ENCODE data around the gene TLX2. TPM values are rescaled to one million over a fixed set of nuclear protein-coding genes. Genes with fewer than 3 reads are reported as not detected.

TLX2 gene
- total RNA-seq, 1 experiment from 2014 or later = not detected

GRCh38 chr2:74472945-74473258, 41.3 kb upstream of the TLX2 start:
- BruUV-seq (replicated peaks) = TSS peak; percentile 91
- no peak for TF ChIP-seq CTCF (IDR thresholded peaks at IDR 0.05; ENCODE audit: unreplicated experiment)
- Mint-ChIP-seq H3K4me1 (ENCODE audit: low read depth, unreplicated experiment) (peaks cover 10% of the 10 kb centered on the region), H3K4me3 (ENCODE audit: low read depth, unreplicated experiment) (peak overlapping the region; percentile 91), H3K9me3 (ENCODE audit: low read depth, unreplicated experiment) (no peaks in the 10 kb centered on the region), H3K27ac (ENCODE audit: unreplicated experiment) (peak overlapping the region; percentile 97), H3K36me3 (ENCODE audit: insufficient read depth, unreplicated experiment) (peaks cover 47% of the 10 kb centered on the region), H3K27me3 (ENCODE audit: unreplicated experiment) (no peaks in the 10 kb centered on the region)
- intact Hi-C loops (cut with micrococcal nuclease; ENCODE audit: unreplicated experiment) = no loop called here
- no peak for DNase-seq
- CTCF ChIA-PET = interaction anchor here (0.7 to 1.3 kb wide), 2 partner anchors 9 to 19 kb away, joined by 6 read pairs; no protein-coding TSS in a partner anchor

GRCh38 chr2:74474481-74474880, 39.8 kb upstream of the TLX2 start:
- DNase-seq = no peak
- Mint-ChIP-seq H3K27me3 (ENCODE audit: unreplicated experiment) (no peaks in the 10 kb centered on the region), H3K36me3 (ENCODE audit: insufficient read depth, unreplicated experiment) (peaks cover 53% of the 10 kb centered on the region), H3K9me3 (ENCODE audit: low read depth, unreplicated experiment) (no peaks in the 10 kb centered on the region), H3K27ac (ENCODE audit: unreplicated experiment) (no peak overlapping the region), H3K4me1 (ENCODE audit: low read depth, unreplicated experiment) (peaks cover 10% of the 10 kb centered on the region), H3K4me3 (ENCODE audit: low read depth, unreplicated experiment) (no peak overlapping the region)
- BruUV-seq (replicated peaks) = no TSS peak
- intact Hi-C loops (cut with micrococcal nuclease; ENCODE audit: unreplicated experiment) = no loop called here
- CTCF ChIA-PET = no interaction called here
- no peak for TF ChIP-seq CTCF (IDR thresholded peaks at IDR 0.05; ENCODE audit: unreplicated experiment)

- Mint-ChIP-seq H3K27ac (ENCODE audit: unreplicated experiment) (peak overlapping the region; percentile 3), H3K9me3 (ENCODE audit: low read depth, unreplicated experiment) (no peaks in the 10 kb centered on the region), H3K4me1 (ENCODE audit: low read depth, unreplicated experiment) (peaks cover 8% of the 10 kb centered on the region), H3K4me3 (ENCODE audit: low read depth, unreplicated experiment) (no peak overlapping the region), H3K36me3 (ENCODE audit: insufficient read depth, unreplicated experiment) (peaks cover 56% of the 10 kb centered on the region), H3K27me3 (ENCODE audit: unreplicated experiment) (no peaks in the 10 kb centered on the region)
- no peak for DNase-seq
- peak; percentile 36 for TF ChIP-seq CTCF (IDR thresholded peaks at IDR 0.05; ENCODE audit: unreplicated experiment)
- CTCF ChIA-PET = no interaction called here
- no TSS peak for BruUV-seq (replicated peaks)
- intact Hi-C loops (cut with micrococcal nuclease; ENCODE audit: unreplicated experiment) = no loop called here
Measured at GRCh38 chr2:74474899-74475298, 39.4 kb upstream of the TLX2 start.

DNA sequence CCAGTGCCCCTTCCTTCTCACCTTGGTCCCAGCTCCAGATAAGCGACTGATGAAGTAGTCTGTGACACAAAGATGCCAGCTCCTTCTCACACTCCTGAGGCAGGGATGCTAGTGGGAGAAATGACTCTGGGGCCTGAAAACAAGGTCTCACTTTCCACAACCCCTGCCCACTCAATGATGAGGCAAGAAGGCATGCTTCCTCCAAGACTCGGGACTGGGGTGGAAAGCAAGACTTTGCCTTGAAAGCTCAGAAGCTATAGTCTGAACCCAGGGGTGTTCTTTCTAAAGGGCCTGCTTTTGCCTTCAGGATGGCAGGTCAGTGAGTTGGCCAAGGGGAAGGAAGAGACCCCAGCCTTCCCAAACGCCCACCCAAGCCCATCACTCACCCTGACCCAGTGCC, 32.8 kb upstream of the TLX2 start:
- peaks cover 16% of the 10 kb centered on the region for H3K4me1 Mint-ChIP-seq (ENCODE audit: low read depth, unreplicated experiment)
- BruUV-seq (replicated peaks) = no TSS peak
- intact Hi-C loops (cut with micrococcal nuclease; ENCODE audit: unreplicated experiment) = no loop called here
- H3K9me3 Mint-ChIP-seq (ENCODE audit: low read depth, unreplicated experiment) = no peaks in the 10 kb centered on the region
- H3K4me3 Mint-ChIP-seq (ENCODE audit: low read depth, unreplicated experiment) = peak overlapping the region; percentile 85
- H3K27me3 Mint-ChIP-seq (ENCODE audit: unreplicated experiment) = no peaks in the 10 kb centered on the region
- H3K27ac Mint-ChIP-seq (ENCODE audit: unreplicated experiment) = no peak overlapping the region
- CTCF ChIA-PET = interaction anchor here (1.2 to 1.6 kb wide), 2 partner anchors 9 to 41 kb away, joined by 5 to 6 read pairs; partner anchors contain the start of gene MRPL53
- no peak for DNase-seq
- no peak for TF ChIP-seq CTCF (IDR thresholded peaks at IDR 0.05; ENCODE audit: unreplicated experiment)
- H3K36me3 Mint-ChIP-seq (ENCODE audit: insufficient read depth, unreplicated experiment) = peaks cover 55% of the 10 kb centered on the region

All from Calu3 (cell line).